Loucy (cell line): Measurements from ENCODE around the gene NRG3.

ENCODE experiments used
- H2AFZ ChIP-seq: fragments of 200-600 bp; sonication (generic); 2 replicates; pipeline ENCODE4 v1.6.0; 2016; ENCODE audit warnings: antibody characterized with exemption, mild to moderate bottlenecking, low read length, moderate library complexity
- H3F3A ChIP-seq: fragments of 200-600 bp; 2 replicates; pipeline ENCODE4 v1.6.0; 2016; ENCODE audit warnings: antibody characterized with exemption, low read depth, mild to moderate bottlenecking
- H3K27me3 ChIP-seq: fragments of 200-600 bp; sonication (generic); 2 replicates; pipeline ENCODE4 v1.6.1; 2014; ENCODE audit warnings: low read length, mild to moderate bottlenecking; ENCODE audit not compliant: insufficient read depth, poor library complexity, severe bottlenecking
- H3K36me3 ChIP-seq: fragments of 200-600 bp; sonication (generic); 2 replicates; pipeline ENCODE4 v1.6.1; 2016; ENCODE audit warnings: low read length; ENCODE audit not compliant: insufficient read depth
- H3K4me1 ChIP-seq: fragments of 200-600 bp; sonication (generic); 2 replicates; pipeline ENCODE4 v1.5.1; 2014; ENCODE audit warnings: low read length, mild to moderate bottlenecking; ENCODE audit not compliant: insufficient read depth, poor library complexity, severe bottlenecking
- H3K4me2 ChIP-seq: fragments of 200-600 bp; sonication (generic); 2 replicates; pipeline ENCODE4 v1.6.0; 2014; ENCODE audit warnings: antibody characterized with exemption, low read length, low read depth, mild to moderate bottlenecking; ENCODE audit not compliant: poor library complexity, severe bottlenecking
- H3K4me3 ChIP-seq: fragments of 200-600 bp; sonication (generic); 2 replicates; pipeline ENCODE4 v1.5.1; 2014; ENCODE audit warnings: low read length, mild to moderate bottlenecking, mixed read lengths; ENCODE audit not compliant: poor library complexity, severe bottlenecking
- H3K79me2 ChIP-seq: fragments of 200-600 bp; sonication (generic); 2 replicates; pipeline ENCODE4 v1.6.1; 2014; ENCODE audit warnings: low read length; ENCODE audit not compliant: insufficient read depth
- H3K9ac ChIP-seq: fragments of 200-600 bp; sonication (generic); 2 replicates; pipeline ENCODE4 v1.6.0; 2014; ENCODE audit warnings: mild to moderate bottlenecking, low read depth, low read length, moderate library complexity; ENCODE audit not compliant: poor library complexity, severe bottlenecking
- H3K9me2 ChIP-seq: fragments of 200-600 bp; sonication (generic); replicated peaks from 2 replicates; pipeline ENCODE4 v1.6.1; 2016; ENCODE audit warnings: low read depth, low read length, mixed read lengths
- H3K9me3 ChIP-seq: fragments of 200-600 bp; sonication (generic); 2 replicates; pipeline ENCODE4 v1.6.1; 2014; ENCODE audit warnings: mild to moderate bottlenecking, antibody characterized with exemption, low read length, low read depth; ENCODE audit not compliant: insufficient read depth
- H4K20me1 ChIP-seq: fragments of 200-600 bp; sonication (generic); 2 replicates; pipeline ENCODE4 v1.6.0; 2014; ENCODE audit warnings: antibody characterized with exemption, low read length, mild to moderate bottlenecking; ENCODE audit not compliant: insufficient read depth, poor library complexity, severe bottlenecking
- EZH2phosphoT487 ChIP-seq: fragments of 200-600 bp; IDR thresholded peaks from 2 replicates; pipeline ENCODE4 v1.6.1; 2018; ENCODE audit warnings: antibody characterized with exemption, mild to moderate bottlenecking, moderate library complexity, borderline replicate concordance
- TF ChIP-seq, protein P1 (sequence below): fragments of 200-600 bp; sonication (generic); conservative IDR thresholded peaks from 2 replicates; pipeline ENCODE4 v1.5.1; 2014; ENCODE audit warnings: mild to moderate bottlenecking, antibody characterized with exemption, low read length

NRG3 gene

DNA sequence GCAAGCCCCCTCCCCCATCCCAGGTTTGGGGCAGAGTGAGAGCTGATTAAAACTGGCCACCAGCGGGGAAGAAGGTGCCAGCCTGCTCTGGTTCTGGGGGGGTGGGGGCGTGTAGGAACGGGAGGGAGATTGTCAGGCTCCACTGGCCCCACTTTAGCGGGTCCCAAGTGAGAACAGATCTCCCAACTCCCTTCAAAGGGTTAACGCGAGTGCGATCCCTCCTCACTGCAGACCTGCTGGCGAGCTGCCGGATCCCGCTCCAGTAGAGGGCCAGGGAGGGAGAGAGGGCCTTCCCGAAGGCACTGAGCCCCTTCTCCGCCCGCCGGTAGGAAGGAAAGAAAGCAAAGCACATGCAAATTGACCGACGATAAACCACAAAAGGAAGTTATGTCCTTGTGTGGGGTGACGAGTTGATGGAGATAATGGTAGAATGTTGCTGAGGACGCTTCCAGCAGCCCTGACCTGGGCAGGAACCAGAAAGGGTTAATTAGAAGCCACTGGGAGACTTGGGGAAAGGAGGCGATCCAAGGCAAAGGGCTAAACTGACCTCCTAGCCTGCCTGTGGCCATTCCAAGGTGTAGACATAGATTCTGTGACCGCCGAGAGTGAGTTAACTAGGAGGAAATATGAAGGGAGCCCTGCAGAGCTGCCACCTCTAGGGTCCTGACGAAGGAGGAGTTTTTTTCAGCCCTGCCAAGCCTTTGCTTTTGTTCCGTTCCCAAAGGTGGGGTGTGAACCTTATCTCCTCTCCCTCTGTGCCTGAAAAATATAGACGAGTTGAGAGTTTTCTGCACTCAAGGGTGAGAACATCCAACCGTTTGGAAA is 1.5 kb downstream of the NRG3 start:
- Histone ChIP-seq H3K4me1 (no peaks in the 10 kb centered on the region), H3F3A (no peaks in the 10 kb centered on the region), H3K36me3 (no peaks in the 10 kb centered on the region), H3K9ac (no peak overlapping the region), H3K4me3 (no peak overlapping the region), H3K9me3 (no peaks in the 10 kb centered on the region), H3K9me2 (no peaks in the 10 kb centered on the region), H2AFZ (no peak overlapping the region), H3K27me3 (no peaks in the 10 kb centered on the region), H4K20me1 (no peaks in the 10 kb centered on the region), H3K79me2 (no peaks in the 10 kb centered on the region), H3K4me2 (no peak overlapping the region)
- TF ChIP-seq, protein P1, sequence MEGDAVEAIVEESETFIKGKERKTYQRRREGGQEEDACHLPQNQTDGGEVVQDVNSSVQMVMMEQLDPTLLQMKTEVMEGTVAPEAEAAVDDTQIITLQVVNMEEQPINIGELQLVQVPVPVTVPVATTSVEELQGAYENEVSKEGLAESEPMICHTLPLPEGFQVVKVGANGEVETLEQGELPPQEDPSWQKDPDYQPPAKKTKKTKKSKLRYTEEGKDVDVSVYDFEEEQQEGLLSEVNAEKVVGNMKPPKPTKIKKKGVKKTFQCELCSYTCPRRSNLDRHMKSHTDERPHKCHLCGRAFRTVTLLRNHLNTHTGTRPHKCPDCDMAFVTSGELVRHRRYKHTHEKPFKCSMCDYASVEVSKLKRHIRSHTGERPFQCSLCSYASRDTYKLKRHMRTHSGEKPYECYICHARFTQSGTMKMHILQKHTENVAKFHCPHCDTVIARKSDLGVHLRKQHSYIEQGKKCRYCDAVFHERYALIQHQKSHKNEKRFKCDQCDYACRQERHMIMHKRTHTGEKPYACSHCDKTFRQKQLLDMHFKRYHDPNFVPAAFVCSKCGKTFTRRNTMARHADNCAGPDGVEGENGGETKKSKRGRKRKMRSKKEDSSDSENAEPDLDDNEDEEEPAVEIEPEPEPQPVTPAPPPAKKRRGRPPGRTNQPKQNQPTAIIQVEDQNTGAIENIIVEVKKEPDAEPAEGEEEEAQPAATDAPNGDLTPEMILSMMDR = no peak
- TF ChIP-seq EZH2phosphoT487 = no peak

DNA sequence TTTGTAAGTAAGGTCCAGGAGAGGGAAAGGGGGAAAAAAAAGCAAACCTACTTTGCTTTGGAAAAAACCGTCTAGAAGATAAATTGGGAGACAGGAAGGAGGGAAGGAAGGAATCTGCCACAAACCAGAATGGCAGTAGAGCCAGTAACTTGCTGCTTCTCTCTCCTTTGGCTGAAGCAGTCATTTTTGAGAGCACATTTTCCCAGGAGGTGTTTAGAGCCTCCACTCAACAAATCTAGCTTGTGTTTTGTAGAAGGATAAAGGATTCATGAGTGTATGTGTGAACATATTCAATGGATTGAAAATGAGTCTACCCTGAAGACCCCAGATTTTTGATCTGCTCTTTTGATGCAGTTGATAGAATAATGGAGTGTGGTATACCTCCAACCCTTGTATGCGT is 2.6 kb downstream of the NRG3 start:
- no peaks in the 10 kb centered on the region for H3K36me3 ChIP-seq
- TF ChIP-seq, protein P1 = no peak
- TF ChIP-seq EZH2phosphoT487 = no peak
- no peak overlapping the region for H3K9ac ChIP-seq
- H3K27me3 ChIP-seq = no peaks in the 10 kb centered on the region
- H3K9me3 ChIP-seq = no peaks in the 10 kb centered on the region
- H2AFZ ChIP-seq = no peak overlapping the region
- no peak overlapping the region for H3K4me2 ChIP-seq
- no peaks in the 10 kb centered on the region for H3K79me2 ChIP-seq
- H3F3A ChIP-seq = no peaks in the 10 kb centered on the region
- H3K4me3 ChIP-seq = no peak overlapping the region
- no peaks in the 10 kb centered on the region for H3K9me2 ChIP-seq
- no peaks in the 10 kb centered on the region for H4K20me1 ChIP-seq
- H3K4me1 ChIP-seq = no peaks in the 10 kb centered on the region

DNA sequence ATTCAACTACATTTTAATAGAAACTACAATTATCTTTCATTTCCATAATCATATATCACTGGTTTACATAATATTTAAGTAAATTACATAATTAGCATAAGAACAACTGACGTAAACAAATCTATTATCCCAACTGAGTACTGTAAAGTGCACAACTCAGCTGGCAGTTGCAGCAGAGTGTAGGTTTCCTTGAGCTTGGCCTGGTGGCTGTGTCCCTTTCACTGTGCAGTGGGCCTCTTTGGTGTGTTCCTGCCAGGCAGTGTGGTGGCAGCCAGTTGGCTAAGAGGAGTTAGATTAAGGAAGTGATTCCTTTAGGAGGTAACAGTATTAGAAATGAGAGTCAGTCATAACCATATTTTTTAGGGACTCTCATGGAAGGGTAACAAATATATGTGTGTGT is 7.0 kb downstream of the NRG3 start:
- no peak overlapping the region for H3K4me2 ChIP-seq
- TF ChIP-seq, protein P1 = no peak
- no peak for TF ChIP-seq EZH2phosphoT487
- no peaks in the 10 kb centered on the region for H3K4me1 ChIP-seq
- no peaks in the 10 kb centered on the region for H3F3A ChIP-seq
- H3K9me2 ChIP-seq = no peaks in the 10 kb centered on the region
- H4K20me1 ChIP-seq = no peaks in the 10 kb centered on the region
- no peaks in the 10 kb centered on the region for H3K79me2 ChIP-seq
- H3K9ac ChIP-seq = no peak overlapping the region
- no peaks in the 10 kb centered on the region for H3K27me3 ChIP-seq
- H3K4me3 ChIP-seq = no peak overlapping the region
- no peaks in the 10 kb centered on the region for H3K9me3 ChIP-seq
- H2AFZ ChIP-seq = no peak overlapping the region
- no peaks in the 10 kb centered on the region for H3K36me3 ChIP-seq
